GM12891 (cell line): Measurements from ENCODE around the gene RTN4RL1.

Source experiments
- POLR2A ChIP-seq: IDR thresholded peaks from 2 replicates; pipeline ENCODE4 v1.6.1; 2011; ENCODE audit warnings: low read depth, low read length, control low read depth
- POU2F2 ChIP-seq: IDR thresholded peaks from 2 replicates; pipeline ENCODE4 v1.6.1; 2011; ENCODE audit warnings: low read depth, mild to moderate bottlenecking, control low read depth, low read length, moderate library complexity
- SPI1 ChIP-seq: IDR thresholded peaks from 2 replicates; pipeline ENCODE4 v1.6.1; 2011; ENCODE audit warnings: low read depth, low read length, control low read depth

GRCh38 chr17:2065949-2066400 lies 40.8 kb upstream of the RTN4RL1 start:
- peak; percentile 59 for TF ChIP-seq POLR2A
- TF ChIP-seq SPI1: no peak
- TF ChIP-seq POU2F2: no peak; the same call in 1 of the 2 replicates
